Motor neuron (in vitro differentiated cells): ENCODE measurements around the gene OLFML2A. TPM values are rescaled to one million over a fixed set of nuclear protein-coding genes. Genes with fewer than 3 reads are reported as not detected.
A peak's percentile ranks its signal among the peaks of the same experiment; 100 is the strongest.

Experiments used
- ATAC-seq, 8 experiments: fragments of 200-7000 bp; cut with Tn5 transposase; replicated peaks in 6 of 8; 2 replicates each; pipeline ENCODE4 v1.8.0; 2021; ENCODE audit warnings: mild to moderate bottlenecking in 8 of 8, moderate library complexity in 8 of 8
- H3K27ac ChIP-seq, 2 donors: fragments of 250-450 bp; sonication (Bioruptor Pico); 2 replicates each; pipeline ENCODE4 v1.9.0; 2021; ENCODE audit warnings: antibody characterized with exemption in 2 of 2, mild to moderate bottlenecking in 2 of 2, moderate library complexity in 1 of 2
- H3K4me1 ChIP-seq, 2 donors: fragments of 250-450 bp; sonication (Bioruptor Pico); replicated peaks in 1 of 2; 2 replicates each; pipeline ENCODE4 v1.6.1; 2021; ENCODE audit warnings: antibody characterized with exemption in 2 of 2, mild to moderate bottlenecking in 2 of 2, moderate library complexity in 1 of 2
- H3K4me3 ChIP-seq, 5 donors: fragments of 250-450 bp; sonication (Bioruptor Pico); 2 replicates each; pipeline ENCODE4 v1.9.0; 2021; ENCODE audit warnings: antibody characterized with exemption in 5 of 5, mild to moderate bottlenecking in 5 of 5, moderate library complexity in 4 of 5
- WGBS, 10 experiments: fragments of 450-650 bp; shearing (Covaris generic); methylation state at CpG; one replicate each; pipeline ENCODE4 v1.0.0; 2022; 5-methylcytosine and 5-hydroxymethylcytosine counted together
- in situ Hi-C, 9 experiments: fragments of 400-800 bp; cut with MboI; loops; one replicate each; pipeline ENCODE4 v1.15.0; 2021; ENCODE audit warnings: low sequenced_read_pairs in 9 of 9, low pct_unique_long_range_greater_than_20kb in 2 of 9; ENCODE audit not compliant: unreplicated experiment in 9 of 9
- total RNA-seq, 8 experiments: library from RNA; unstranded; fragments of 300-600 nt; gene quantifications; 2 replicates each; pipeline versions ENCODE4 v1.2.3 to v1.2.4, GENCODE V29; 2022

The OLFML2A gene
- total RNA-seq, 8 experiments from 2014 or later, result 0.10 to 14.3 (median 0.37) TPM

- WGBS, 10 experiments, result 10 to 77% (median 42%) methylated on average over 2 to 6 of the region's 6 CpGs
- Histone ChIP-seq H3K4me3 (no peak overlapping the region), H3K4me1 (peaks cover 20 to 44% of the 10 kb centered on the region in 2 donors), H3K27ac (no peak overlapping the region)
- peak in 7 of 8 experiments; percentile 44 to 72 (median 57) for ATAC-seq
- in situ Hi-C loops, result loop anchor here in 3 of 9 experiments (10.0 to 25.0 kb wide), 3 partner anchors 50 to 150 kb away; partner anchors contain the start of genes ARPC5L (in 1 of the 3), RPL35 (in 1 of the 3) and WDR38 (in 1 of the 3)
These were observed 12.0 kb upstream of the OLFML2A start for GRCh38 chr9:124764774-124765438.

- 8 to 78% (median 18%) methylated on average over 2 to 6 of the region's 6 CpGs for WGBS, 10 experiments
- in situ Hi-C loops, result loop anchor here in 3 of 9 experiments (10.0 to 25.0 kb wide), 3 partner anchors 51 to 151 kb away; partner anchors contain the start of genes ARPC5L (in 1 of the 3), RPL35 (in 1 of the 3) and WDR38 (in 1 of the 3)
- Histone ChIP-seq H3K27ac (no peak overlapping the region), H3K4me1 (peaks cover 20 to 44% of the 10 kb centered on the region in 2 donors), H3K4me3 (no peak overlapping the region)
- ATAC-seq, result no peak
These were observed 11.5 kb upstream of the OLFML2A start for GRCh38 chr9:124765439-124765835.

DNA sequence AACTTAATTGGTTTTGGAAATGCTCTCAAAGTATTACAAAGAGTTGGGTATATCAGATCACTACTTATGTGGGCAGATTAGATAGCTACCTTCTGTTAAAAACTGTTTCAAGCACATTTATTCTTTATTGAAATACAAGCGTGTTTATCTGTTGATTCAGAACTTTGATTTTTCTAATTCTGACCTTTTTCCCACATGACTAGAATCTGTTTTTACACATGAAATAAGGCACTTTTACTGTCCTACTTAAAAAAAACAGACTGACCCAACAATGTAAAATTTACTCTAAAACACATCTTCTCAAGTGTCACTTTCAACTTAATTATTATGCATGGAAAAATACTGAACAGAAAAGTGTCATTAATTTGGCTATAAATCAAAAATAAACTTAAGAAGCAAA is 10.6 kb upstream of the OLFML2A start:
- 11 to 94% (median 72%) methylated on average over 1 of the region's 1 CpG; no CpG with 5 or more reads in 2 of the 10 experiments for WGBS, 10 experiments
- in situ Hi-C loops, result loop anchor here in 3 of 9 experiments (10.0 to 25.0 kb wide), 3 partner anchors 52 to 152 kb away; partner anchors contain the start of genes ARPC5L (in 1 of the 3), RPL35 (in 1 of the 3) and WDR38 (in 1 of the 3)
- Histone ChIP-seq H3K4me1 (peaks cover 19 to 44% of the 10 kb centered on the region in 2 donors), H3K27ac (no peak overlapping the region), H3K4me3 (no peak overlapping the region)
- ATAC-seq, result no peak

DNA sequence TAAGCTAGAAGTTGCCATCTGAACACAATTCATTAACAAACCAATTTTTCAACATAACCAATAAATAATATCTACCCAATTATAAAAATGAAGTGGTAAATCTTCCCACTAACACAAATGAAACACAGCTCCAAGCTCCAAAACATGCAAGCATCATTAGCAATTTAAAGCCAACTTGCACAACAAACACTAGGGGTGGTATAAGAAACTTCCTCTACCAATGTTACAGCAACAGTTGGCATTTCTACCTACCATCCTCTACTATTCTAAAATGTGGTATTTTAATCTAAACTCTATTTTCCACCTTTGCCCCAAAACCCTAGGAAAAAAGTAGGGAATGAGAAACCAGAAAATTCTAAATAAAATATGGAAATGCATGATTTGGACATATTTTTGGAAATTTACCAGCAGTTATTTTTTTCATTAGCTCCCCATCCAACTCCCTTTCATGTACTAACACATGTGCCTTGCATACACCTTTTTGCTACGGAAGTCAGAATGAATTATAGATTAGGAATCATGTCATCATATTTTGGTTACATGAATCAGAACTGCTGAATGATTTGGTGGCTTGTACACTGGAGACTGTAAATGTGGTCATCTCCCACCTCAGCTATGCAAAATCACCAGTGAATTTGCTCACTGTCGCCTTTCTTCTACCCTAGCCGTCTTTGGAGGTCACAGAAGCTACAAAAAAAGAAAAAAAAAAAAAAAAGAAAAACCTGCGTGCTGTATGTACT is 9.9 kb upstream of the OLFML2A start:
- in situ Hi-C loops, result loop anchor here in 3 of 9 experiments (10.0 to 25.0 kb wide), 3 partner anchors 52 to 152 kb away; partner anchors contain the start of genes ARPC5L (in 1 of the 3), RPL35 (in 1 of the 3) and WDR38 (in 1 of the 3)
- Histone ChIP-seq H3K4me1 (peaks cover 16 to 44% of the 10 kb centered on the region in 2 donors), H3K4me3 (no peak overlapping the region), H3K27ac (no peak overlapping the region)
- ATAC-seq, result no peak
- 6 to 68% (median 33%) methylated on average over 1 to 4 of the region's 4 CpGs for WGBS, 10 experiments

- WGBS, 10 experiments, result 0 to 83% (median 18%) methylated on average over 1 to 2 of the region's 2 CpGs
- H3K4me3 ChIP-seq, result peak overlapping the region in 1 of 5 donors; percentile 3
- peaks cover 16 to 44% of the 10 kb centered on the region in 2 donors for H3K4me1 ChIP-seq
- ATAC-seq, result no peak
- H3K27ac ChIP-seq, result no peak overlapping the region
- in situ Hi-C loops, result loop anchor here in 3 of 9 experiments (10.0 to 25.0 kb wide), 3 partner anchors 53 to 153 kb away; partner anchors contain the start of genes ARPC5L (in 1 of the 3), RPL35 (in 1 of the 3) and WDR38 (in 1 of the 3)
These were observed 9.1 kb upstream of the OLFML2A start for GRCh38 chr9:124767821-124768220.

- H3K4me1 ChIP-seq, result peaks cover 16 to 44% of the 10 kb centered on the region in 2 donors
- H3K27ac ChIP-seq, result no peak overlapping the region
- H3K4me3 ChIP-seq, result peak overlapping the region in 3 of 5 donors; percentile 76 to 96 (median 92)
- ATAC-seq, result no peak
- in situ Hi-C loops, result loop anchor here in 3 of 9 experiments (10.0 to 25.0 kb wide), 3 partner anchors 54 to 154 kb away; partner anchors contain the start of genes ARPC5L (in 1 of the 3), RPL35 (in 1 of the 3) and WDR38 (in 1 of the 3)
- WGBS, 10 experiments, result 0 to 100% (median 22%) methylated on average over 1 to 3 of the region's 3 CpGs; no CpG with 5 or more reads in 1 of the 10 experiments
These were observed 8.6 kb upstream of the OLFML2A start for GRCh38 chr9:124768334-124768733.

DNA sequence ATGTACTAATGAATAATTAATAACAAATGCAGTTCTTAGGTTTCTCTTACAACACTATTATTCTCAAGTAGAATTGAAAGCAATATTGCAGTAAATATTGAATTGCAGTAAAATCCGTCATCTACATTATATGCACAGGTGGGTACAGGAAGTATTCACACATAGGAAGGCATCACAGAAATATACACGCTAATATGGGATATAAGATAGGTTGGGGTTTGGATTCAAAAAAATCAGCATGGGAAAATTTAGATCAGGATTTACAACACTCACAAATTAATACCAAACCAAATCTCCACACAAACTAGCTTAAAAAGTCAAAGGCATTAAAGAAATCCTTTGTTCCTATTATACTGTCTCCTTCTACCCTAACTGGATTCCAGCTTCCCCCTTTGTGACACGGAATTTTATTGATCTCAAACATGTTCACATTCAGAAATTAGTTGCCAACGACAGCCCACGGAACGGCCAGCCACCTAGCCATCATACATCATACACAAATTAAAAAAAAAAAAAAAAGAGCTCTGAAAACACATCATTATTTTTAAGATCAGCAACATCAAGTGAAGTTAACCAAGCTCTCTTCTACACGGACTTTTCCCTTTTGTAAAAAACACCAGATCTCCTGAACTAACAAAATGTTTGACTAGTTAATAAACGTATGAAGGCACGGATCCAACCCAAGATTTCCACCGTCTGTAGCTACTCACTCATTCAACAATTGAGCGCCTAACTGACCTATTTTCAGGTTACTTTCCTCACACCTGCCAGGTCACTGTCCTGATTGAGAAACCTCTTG is 8.0 kb upstream of the OLFML2A start:
- in situ Hi-C loops, result loop anchor here in 3 of 9 experiments (10.0 to 25.0 kb wide), 3 partner anchors 54 to 154 kb away; partner anchors contain the start of genes ARPC5L (in 1 of the 3), RPL35 (in 1 of the 3) and WDR38 (in 1 of the 3)
- H3K27ac ChIP-seq, result peak overlapping the region in 1 of 2 donors; percentile 71

GRCh38 chr9:124769549-124770358 is 7.2 kb upstream of the OLFML2A start:
- 0 to 9% (median 1%) methylated on average over 4 to 16 of the region's 56 CpGs; no CpG with 5 or more reads in 2 of the 10 experiments for WGBS, 10 experiments
- in situ Hi-C loops, result loop anchor here in 8 of 9 experiments (5.0 to 25.0 kb wide), 7 partner anchors 55 to 605 kb away; partner anchors contain the start of genes WDR38 (in 5 of the 8), ARPC5L (in 1 of the 8) and RPL35 (in 1 of the 8)
- peak in 4 of 8 experiments; percentile 1 to 10 (median 4) for ATAC-seq
- Histone ChIP-seq H3K4me3 (peak overlapping the region; percentile 76 to 96 (median 92)), H3K27ac (peak overlapping the region; percentile 66 to 71), H3K4me1 (peaks cover 13 to 41% of the 10 kb centered on the region in 2 donors)

More for the DNA sequence above, 8.0 kb upstream of the OLFML2A start:
- Histone ChIP-seq H3K4me1 (peaks cover 16 to 44% of the 10 kb centered on the region in 2 donors), H3K4me3 (peak overlapping the region; percentile 76 to 96 (median 92))
- ATAC-seq, result no peak
- 0 to 39% (median 4%) methylated on average over 2 to 11 of the region's 11 CpGs for WGBS, 10 experiments

DNA sequence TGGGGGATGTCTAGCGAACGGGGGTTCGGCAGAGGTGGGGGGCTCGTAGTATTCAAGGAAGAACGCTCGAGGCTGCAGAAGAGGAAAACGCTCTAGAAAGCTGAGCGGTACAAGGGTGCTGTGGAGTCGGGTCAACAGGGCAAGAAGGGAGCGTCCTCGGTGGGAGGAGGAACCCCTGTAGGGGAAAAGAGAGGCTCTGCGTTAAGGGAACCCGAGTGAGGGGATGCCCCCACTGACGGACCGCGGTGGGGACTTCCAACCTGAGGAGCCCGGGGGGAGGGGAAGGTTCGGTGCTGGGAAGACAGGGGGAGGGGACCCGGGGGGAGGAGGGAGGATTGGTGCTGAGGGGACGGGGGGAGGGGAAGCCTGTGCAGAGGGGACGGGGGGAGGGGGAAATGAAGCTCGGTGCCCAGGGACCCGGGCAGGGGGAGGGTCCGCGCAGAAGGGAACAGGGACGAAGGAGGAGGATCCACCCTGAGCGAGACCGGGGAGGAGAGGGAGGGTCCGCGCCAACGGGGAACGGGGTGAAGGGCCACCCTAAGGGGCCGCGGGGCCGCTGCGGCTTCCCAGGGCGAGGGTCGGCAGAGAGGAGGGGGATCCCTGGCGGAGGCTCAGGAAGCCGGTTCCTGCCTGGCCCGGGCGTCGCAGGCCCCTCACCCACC is 6.4 kb upstream of the OLFML2A start:
- ATAC-seq, result peak in 4 of 8 experiments; percentile 0 to 28 (median 4)
- in situ Hi-C loops, result loop anchor here in 8 of 9 experiments (5.0 to 25.0 kb wide), 5 partner anchors 74 to 604 kb away; partner anchors contain the start of genes WDR38 (in 5 of the 8), ARPC5L (in 1 of the 8) and RPL35 (in 1 of the 8)
- H3K4me3 ChIP-seq, result peak overlapping the region; percentile 76 to 96 (median 92)
- no CpG with 5 or more reads among the region's 43 CpGs for WGBS, 10 experiments
- H3K4me1 ChIP-seq, result peaks cover 12 to 36% of the 10 kb centered on the region in 2 donors
- peak overlapping the region; percentile 76 to 90 for H3K27ac ChIP-seq

DNA sequence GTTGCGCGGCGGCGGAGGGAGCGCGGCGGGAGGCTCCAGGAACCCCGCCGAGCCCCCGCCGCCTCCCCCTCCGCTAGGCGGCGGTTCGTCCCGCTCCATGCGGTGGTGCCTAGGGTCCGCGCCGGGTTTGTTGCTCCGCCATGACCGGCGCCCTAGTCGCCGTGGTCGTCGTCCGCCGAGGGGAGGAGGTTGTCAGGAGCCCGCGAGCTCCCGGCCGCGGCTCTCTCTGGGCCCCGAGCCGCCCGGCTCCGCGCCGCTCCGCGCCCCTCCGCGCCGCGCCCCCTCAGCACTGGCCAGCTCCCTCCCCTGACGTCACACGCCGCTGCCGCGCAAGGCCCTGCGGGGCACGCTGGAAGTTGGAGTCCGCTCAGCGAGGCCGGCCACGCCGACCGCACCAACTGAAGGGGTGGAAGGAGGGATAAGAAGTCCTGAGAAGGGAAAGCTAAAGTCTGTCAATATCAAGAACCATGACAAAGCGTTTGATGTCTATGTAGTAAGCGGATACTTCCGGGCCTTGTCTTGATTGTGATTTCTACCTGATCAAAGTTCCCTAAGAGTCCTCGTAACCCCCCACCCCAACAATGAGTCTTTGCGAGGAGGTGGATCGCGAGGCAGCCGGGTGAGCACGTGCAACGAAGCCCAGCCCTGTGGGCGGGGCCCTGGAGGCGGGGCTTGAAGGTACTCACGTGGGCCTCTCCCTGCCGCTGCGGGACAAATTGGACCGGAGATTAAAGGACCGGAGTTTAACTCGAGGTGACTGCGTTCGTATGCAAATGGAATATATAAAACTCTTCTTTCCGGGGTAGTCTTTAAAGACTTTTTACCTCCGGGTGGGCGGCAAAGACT is 5.7 kb upstream of the OLFML2A start, which contains the start of gene NR6A1:
TSS of gene NR6A1 (minus strand) at position 291 of the 846 bp plus-strand sequence.
- peak; percentile 88 to 94 (median 92) for ATAC-seq
- Histone ChIP-seq H3K27ac (peak within 1 kb of the TSS; percentile 76 to 90), H3K4me1 (peaks cover 7 to 28% of the 10 kb centered on the region in 2 donors), H3K4me3 (peak within 1 kb of the TSS; percentile 76 to 96 (median 92))
- WGBS, 10 experiments, result 0% methylated on average over 3 to 12 of the region's 82 CpGs; no CpG with 5 or more reads in 2 of the 10 experiments
- in situ Hi-C loops, result loop anchor here in 8 of 9 experiments (5.0 to 25.0 kb wide), 5 partner anchors 74 to 604 kb away; partner anchors contain the start of genes WDR38 (in 5 of the 8), ARPC5L (in 1 of the 8) and RPL35 (in 1 of the 8)
